BE2C (cell line): ENCODE data around the gene CHID1.

ENCODE experiments used
- DNase-seq: peaks from one replicate; pipeline ENCODE4 v3.0.0-alpha.2; 2020
- H3K27me3 ChIP-seq: fragments of 250-450 bp; sonication (Bioruptor Pico); 2 replicates; pipeline ENCODE4 v1.5.1; 2020; ENCODE audit warnings: mild to moderate bottlenecking
- H3K36me3 ChIP-seq: fragments of 250-450 bp; sonication (Bioruptor Pico); 2 replicates; pipeline ENCODE4 v1.5.1; 2020; ENCODE audit warnings: mild to moderate bottlenecking
- H3K4me1 ChIP-seq: fragments of 250-450 bp; sonication (Bioruptor Pico); 2 replicates; pipeline ENCODE4 v1.5.1; 2020
- H3K4me3 ChIP-seq: 2 replicates; pipeline ENCODE4 v1.5.1; 2011; ENCODE audit warnings: low read depth, low read length
- H3K9me3 ChIP-seq: fragments of 250-450 bp; sonication (Bioruptor Pico); 2 replicates; pipeline ENCODE4 v1.5.1; 2020
- TF ChIP-seq, protein P1 (sequence below): IDR thresholded peaks from 2 replicates; pipeline ENCODE4 v1.5.1; 2012; ENCODE audit warnings: mild to moderate bottlenecking, low read depth, low read length

Gene CHID1

DNA sequence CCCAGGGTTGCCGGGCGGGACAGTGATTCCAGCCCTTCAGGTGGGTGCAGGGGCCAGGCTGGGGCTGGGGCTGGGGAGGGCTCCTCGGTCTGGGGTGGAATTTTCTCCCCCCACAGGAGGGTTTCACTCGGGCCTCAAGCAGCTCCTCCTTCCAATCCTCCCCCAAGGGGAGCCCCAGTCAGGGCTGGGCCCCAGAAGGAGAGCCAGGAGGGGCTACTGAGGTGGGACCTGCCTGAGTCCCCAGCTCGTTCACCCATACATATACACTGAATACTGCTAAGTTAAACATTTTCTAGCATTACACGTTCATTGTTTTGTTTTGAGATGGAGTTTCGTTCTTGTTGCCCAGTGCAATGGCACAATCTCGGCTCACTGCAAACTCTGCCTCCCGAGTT, 84.4 kb downstream of the CHID1 start:
- TF ChIP-seq, protein P1, sequence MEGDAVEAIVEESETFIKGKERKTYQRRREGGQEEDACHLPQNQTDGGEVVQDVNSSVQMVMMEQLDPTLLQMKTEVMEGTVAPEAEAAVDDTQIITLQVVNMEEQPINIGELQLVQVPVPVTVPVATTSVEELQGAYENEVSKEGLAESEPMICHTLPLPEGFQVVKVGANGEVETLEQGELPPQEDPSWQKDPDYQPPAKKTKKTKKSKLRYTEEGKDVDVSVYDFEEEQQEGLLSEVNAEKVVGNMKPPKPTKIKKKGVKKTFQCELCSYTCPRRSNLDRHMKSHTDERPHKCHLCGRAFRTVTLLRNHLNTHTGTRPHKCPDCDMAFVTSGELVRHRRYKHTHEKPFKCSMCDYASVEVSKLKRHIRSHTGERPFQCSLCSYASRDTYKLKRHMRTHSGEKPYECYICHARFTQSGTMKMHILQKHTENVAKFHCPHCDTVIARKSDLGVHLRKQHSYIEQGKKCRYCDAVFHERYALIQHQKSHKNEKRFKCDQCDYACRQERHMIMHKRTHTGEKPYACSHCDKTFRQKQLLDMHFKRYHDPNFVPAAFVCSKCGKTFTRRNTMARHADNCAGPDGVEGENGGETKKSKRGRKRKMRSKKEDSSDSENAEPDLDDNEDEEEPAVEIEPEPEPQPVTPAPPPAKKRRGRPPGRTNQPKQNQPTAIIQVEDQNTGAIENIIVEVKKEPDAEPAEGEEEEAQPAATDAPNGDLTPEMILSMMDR: no peak
- H3K36me3 ChIP-seq: no peaks in the 10 kb centered on the region
- H3K27me3 ChIP-seq: peaks cover 34% of the 10 kb centered on the region
- peaks cover 10% of the 10 kb centered on the region for H3K4me1 ChIP-seq
- H3K4me3 ChIP-seq: no peak overlapping the region
- H3K9me3 ChIP-seq: no peaks in the 10 kb centered on the region
- no peak for DNase-seq

DNA sequence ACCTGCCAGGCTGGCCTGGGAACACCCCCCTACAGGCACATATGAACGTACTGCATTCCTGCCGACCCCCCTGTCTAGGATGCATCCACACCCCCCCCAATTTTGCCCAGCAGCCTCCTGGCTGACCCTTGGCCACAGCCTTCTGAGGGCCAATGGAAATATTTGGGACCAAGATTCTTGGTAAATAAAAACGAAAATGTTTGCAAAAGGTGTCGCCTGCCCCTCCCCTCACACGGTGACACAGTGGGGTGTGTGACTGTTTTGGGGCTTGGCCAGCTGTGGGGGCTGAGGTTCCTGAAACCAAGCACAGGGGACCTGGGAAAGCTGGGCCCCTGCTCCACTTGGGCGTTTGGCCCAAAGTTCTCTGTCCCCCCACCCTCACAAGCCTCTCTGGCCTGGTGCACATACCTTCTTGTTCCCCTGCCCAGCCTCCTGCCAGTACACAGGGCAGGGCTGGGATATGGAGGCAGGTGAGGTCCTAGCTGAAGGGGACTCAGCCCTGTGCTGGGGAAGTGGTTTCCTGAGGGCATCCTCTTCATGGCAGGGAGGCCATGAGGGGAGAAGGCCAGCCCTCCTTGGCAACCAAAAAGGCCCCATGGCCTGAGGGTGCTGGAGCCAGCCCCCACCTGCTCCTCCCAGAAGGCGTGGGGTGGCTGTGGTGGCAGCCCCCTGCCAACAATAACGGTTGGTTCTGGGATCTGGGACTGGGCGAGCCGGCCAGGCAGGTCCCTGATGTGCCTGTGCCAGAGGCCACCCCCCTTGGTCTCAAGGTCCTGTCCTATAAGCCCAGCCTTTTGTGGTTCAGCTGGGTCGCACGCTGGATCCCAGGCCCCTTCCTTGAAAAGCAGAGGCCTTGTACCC, 85.0 kb downstream of the CHID1 start:
- H3K27me3 ChIP-seq: peaks cover 28% of the 10 kb centered on the region
- no peak overlapping the region for H3K4me3 ChIP-seq
- H3K36me3 ChIP-seq: no peaks in the 10 kb centered on the region
- DNase-seq: no peak
- H3K9me3 ChIP-seq: no peaks in the 10 kb centered on the region
- TF ChIP-seq, protein P1: no peak
- H3K4me1 ChIP-seq: peaks cover 4% of the 10 kb centered on the region

DNA sequence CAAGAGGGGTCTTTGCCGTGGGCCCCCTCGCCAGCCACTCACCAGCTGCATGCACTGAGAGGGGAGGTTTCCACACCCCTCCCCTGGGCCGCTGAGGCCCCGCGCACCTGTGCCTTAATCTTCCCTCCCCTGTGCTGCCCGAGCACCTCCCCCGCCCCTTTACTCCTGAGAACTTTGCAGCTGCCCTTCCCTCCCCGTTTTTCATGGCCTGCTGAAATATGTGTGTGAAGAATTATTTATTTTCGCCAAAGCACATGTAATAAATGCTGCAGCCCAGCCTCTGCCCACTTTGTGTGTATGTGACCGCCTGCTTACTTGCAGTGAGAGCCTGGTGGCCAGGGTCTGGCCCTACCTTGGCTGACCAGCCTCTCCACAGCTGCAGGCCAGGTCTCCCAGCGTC, 85.7 kb downstream of the CHID1 start:
- DNase-seq: no peak
- no peak overlapping the region for H3K4me3 ChIP-seq
- H3K36me3 ChIP-seq: no peaks in the 10 kb centered on the region
- peaks cover 3% of the 10 kb centered on the region; the same call in 1 of the 2 replicates for H3K4me1 ChIP-seq
- no peaks in the 10 kb centered on the region for H3K9me3 ChIP-seq
- H3K27me3 ChIP-seq: peaks cover 26% of the 10 kb centered on the region
- TF ChIP-seq, protein P1: no peak

DNA sequence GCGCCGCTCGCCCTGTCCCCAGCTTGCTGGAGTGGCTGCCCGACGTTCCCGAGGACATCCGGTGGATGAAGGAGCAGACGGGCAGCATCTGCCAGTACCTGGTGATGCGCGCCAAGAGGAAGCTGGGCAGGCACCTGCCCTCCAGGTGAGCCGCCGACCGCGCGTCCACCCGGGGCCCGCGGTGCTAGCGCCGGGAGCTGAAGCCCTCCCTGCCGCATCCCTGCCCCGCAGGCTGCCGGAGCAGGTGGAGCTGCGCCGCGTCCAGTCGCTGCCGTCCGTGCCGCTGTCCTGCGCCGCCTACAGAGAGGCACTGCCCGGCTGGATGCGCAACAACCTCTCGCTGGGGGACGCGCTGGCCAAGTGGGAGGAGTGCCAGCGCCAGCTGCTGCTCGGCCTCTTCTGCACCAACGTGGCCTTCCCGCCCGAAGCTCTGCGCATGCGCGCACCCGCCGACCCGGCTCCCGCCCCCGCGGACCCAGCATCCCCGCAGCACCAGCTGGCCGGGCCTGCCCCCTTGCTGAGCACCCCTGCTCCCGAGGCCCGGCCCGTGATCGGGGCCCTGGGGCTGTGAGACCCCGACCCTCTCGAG, 86.2 kb downstream of the CHID1 start:
- H3K4me3 ChIP-seq: no peak overlapping the region
- DNase-seq: no peak
- no peaks in the 10 kb centered on the region for H3K36me3 ChIP-seq
- peaks cover 21% of the 10 kb centered on the region for H3K27me3 ChIP-seq
- TF ChIP-seq, protein P1: no peak
- H3K4me1 ChIP-seq: no peaks in the 10 kb centered on the region
- no peaks in the 10 kb centered on the region for H3K9me3 ChIP-seq

DNA sequence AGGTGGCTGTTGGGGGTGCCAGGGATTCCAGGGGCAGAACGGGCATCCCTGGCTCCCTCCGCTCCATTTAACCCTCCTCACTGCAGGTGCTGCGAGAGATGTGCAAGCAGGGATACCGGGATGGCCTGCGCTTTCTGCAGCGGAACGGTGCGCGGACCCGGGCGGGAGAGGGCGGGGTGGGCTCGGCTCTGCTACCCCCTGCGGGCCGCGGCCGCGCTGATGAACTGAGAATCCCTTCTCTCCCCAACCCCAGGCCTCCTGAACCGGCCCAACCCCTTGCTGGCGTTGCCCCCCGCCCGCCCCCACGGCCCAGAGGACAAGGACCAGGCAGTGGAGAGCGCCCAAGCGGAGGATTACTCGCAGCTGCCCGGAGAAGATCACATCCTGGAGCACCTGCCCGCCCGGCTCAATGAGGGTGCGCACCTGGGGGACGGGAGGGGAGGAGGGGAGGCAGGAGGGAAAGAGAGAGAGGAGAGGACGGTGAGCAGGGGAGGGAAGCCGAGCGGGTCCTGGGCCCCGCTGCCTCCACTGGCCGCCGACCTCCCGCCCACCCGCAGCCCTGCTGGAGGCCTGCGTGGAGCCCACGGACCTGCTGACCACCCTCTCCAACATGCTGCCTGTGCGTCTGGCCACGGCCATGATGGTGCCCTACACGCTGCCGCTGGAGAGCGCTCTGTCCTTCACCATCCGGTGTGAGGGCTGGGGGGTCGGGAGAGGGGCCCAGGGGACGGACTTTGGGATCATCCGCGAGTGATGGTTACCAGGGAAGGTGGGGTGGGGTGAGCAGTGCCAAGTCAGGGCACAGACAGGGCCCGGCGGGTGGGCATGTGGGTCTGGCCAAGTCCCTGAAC, 86.9 kb downstream of the CHID1 start:
- H3K4me3 ChIP-seq: no peak overlapping the region
- TF ChIP-seq, protein P1: no peak
- H3K9me3 ChIP-seq: no peaks in the 10 kb centered on the region
- peaks cover 15% of the 10 kb centered on the region for H3K27me3 ChIP-seq
- H3K4me1 ChIP-seq: no peaks in the 10 kb centered on the region
- no peak for DNase-seq
- H3K36me3 ChIP-seq: no peaks in the 10 kb centered on the region
